Astrocyte of the spinal cord (primary cell): Measurements from ENCODE around the gene SLFN12.
A peak's percentile ranks its signal among the peaks of the same experiment; 100 is the strongest.

Experiments used
- DNase-seq: peaks from one replicate; pipeline ENCODE4 v3.0.0; 2011; ENCODE audit warnings: low read depth, low spot score
- H3K4me3 ChIP-seq: 2 replicates; pipeline ENCODE4 v1.5.1; 2011; ENCODE audit warnings: low read depth, mild to moderate bottlenecking, low read length, moderate library complexity
- in situ Hi-C: cut with HindIII; loops from 2 replicates; pipeline ENCODE4 v1.10.0; 2017; ENCODE audit warnings: low sequenced_read_pairs
- TF ChIP-seq, protein P1 (sequence below): IDR thresholded peaks from 2 replicates; pipeline ENCODE4 v1.5.1; 2012; ENCODE audit warnings: low read depth, mild to moderate bottlenecking, low read length, inconsistent platforms

The SLFN12 gene

GRCh38 chr17:35373534-35373983 lies 58.7 kb downstream of the SLFN12 start, which contains the start of gene SLFN11:
Gene SLFN11 (minus strand): TSS chr17:35373621. CDS start chr17:35363807, 9,814 bp downstream.
- peak within 1 kb of the TSS; percentile 49 for H3K4me3 ChIP-seq
- peak; percentile 67 for DNase-seq
- in situ Hi-C loops, result no loop called here
- TF ChIP-seq, protein P1, sequence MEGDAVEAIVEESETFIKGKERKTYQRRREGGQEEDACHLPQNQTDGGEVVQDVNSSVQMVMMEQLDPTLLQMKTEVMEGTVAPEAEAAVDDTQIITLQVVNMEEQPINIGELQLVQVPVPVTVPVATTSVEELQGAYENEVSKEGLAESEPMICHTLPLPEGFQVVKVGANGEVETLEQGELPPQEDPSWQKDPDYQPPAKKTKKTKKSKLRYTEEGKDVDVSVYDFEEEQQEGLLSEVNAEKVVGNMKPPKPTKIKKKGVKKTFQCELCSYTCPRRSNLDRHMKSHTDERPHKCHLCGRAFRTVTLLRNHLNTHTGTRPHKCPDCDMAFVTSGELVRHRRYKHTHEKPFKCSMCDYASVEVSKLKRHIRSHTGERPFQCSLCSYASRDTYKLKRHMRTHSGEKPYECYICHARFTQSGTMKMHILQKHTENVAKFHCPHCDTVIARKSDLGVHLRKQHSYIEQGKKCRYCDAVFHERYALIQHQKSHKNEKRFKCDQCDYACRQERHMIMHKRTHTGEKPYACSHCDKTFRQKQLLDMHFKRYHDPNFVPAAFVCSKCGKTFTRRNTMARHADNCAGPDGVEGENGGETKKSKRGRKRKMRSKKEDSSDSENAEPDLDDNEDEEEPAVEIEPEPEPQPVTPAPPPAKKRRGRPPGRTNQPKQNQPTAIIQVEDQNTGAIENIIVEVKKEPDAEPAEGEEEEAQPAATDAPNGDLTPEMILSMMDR, result no peak

- DNase-seq, result no peak
- TF ChIP-seq, protein P1, result no peak
- in situ Hi-C loops, result no loop called here
- peak overlapping the region; percentile 49 for H3K4me3 ChIP-seq
Observed at GRCh38 chr17:35372846-35373533, 59.3 kb downstream of the SLFN12 start.

DNA sequence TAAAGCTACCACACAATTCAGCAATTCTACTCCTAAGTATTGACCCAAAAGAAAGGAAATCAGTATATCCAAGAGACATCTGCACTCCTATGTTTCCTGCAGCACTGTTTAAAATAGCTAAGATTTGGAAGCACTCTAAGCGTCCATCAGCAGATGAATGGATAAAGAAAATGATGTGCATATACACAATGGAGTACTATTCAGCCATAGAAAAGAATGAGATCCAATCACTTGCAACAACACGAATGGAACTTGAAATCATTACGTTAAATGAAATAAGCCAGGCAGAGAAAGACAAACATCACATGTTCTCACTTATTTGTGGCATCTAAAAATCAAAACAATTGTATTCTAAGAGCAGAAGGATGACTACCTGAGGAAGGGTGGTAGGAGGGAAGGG lies 60.4 kb downstream of the SLFN12 start:
- no peak for DNase-seq
- in situ Hi-C loops, result no loop called here
- no peak overlapping the region for H3K4me3 ChIP-seq
- TF ChIP-seq, protein P1, result no peak

DNA sequence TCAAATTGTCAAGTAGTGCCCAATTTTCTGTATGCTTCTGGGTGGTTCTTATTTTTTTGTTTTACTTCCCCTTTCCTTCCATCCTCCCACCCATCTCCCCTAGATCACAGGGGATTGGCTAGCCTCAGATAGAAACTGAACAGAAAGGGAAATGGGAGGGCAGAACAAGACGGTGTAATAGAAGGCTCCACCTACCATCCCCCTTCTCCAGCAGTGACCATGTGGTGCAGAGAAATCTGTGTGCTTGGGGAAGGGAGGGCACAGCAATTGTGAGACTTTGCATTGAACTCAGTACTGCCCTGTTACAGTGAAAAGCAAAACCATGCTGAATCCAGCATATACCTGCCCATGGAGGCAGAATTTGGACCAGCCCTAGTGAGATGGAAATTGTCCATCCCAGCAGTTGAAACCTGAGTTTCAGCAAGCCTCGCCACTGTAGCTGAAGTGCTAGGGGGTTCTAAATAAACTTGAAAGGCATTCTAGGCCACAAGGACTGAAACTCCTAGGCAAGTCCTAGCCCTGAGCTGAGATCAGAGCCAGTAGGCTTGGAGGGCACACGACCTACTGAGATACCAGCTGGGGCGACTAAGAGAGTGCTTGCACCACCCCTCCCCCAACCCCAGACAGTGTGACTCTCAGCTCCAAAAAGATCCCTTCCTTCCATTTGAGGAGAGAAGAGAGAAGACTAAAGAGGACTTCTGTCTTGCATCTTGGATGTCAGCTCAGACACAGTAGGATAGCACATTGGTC lies 64.0 kb downstream of the SLFN12 start:
- H3K4me3 ChIP-seq, result no peak overlapping the region
- DNase-seq, result no peak
- TF ChIP-seq, protein P1, result no peak
- in situ Hi-C loops, result no loop called here

DNA sequence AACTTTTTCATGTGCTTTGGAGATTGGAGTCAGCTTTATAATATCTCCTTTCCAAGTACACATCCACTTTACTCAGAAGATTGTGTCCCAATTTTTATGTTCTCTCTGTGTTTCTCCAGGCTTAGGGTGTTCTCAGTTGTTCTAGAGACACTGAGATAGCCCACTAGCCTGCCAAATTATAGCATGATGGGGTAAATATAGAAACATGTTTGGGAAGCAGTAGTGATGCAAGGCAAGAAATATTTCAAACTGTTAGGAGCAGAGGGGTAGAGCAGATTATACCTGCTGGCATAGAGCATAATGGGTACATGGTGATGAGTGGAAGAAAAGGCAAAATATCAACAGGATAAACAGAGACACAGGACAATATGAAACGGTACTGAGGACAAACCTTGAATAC lies 71.3 kb downstream of the SLFN12 start:
- H3K4me3 ChIP-seq, result no peak overlapping the region
- in situ Hi-C loops, result no loop called here
- DNase-seq, result no peak
- TF ChIP-seq, protein P1, result no peak
